Neural cell (in vitro differentiated cells): ENCODE data around the gene LRRTM2. TPM values are rescaled to one million over a fixed set of nuclear protein-coding genes. Genes with fewer than 3 reads are reported as not detected.

Experiments used
- H2AFZ ChIP-seq: fragments of 200-600, 300-800 bp; sonication (generic), shearing (Covaris generic); 2 replicates; pipeline ENCODE4 v1.6.0; 2014; ENCODE audit warnings: low read depth, mild to moderate bottlenecking, antibody characterized with exemption, low read length, moderate library complexity
- H3F3A ChIP-seq: fragments of 200-600 bp; shearing (Covaris generic); 2 replicates; pipeline ENCODE4 v1.6.1; 2016; ENCODE audit warnings: mild to moderate bottlenecking, moderate library complexity, mixed read lengths, antibody characterized with exemption, low read length; ENCODE audit not compliant: insufficient read depth, poor library complexity, severe bottlenecking
- H3K27ac ChIP-seq: fragments of 200-600, 300-800 bp; sonication (generic), shearing (Covaris generic); 2 replicates; pipeline ENCODE4 v1.5.1; 2014; ENCODE audit warnings: mild to moderate bottlenecking, low read length, moderate library complexity
- H3K27me3 ChIP-seq: fragments of 300-800, 200-600 bp; sonication (generic), shearing (Covaris generic); 2 replicates; pipeline ENCODE4 v1.6.0; 2014; ENCODE audit warnings: mild to moderate bottlenecking, low read depth, low read length, moderate library complexity; ENCODE audit not compliant: insufficient read depth
- H3K36me3 ChIP-seq: fragments of 300-800, 200-600 bp; sonication (generic), shearing (Covaris generic); 2 replicates; pipeline ENCODE4 v1.5.1; 2014; ENCODE audit warnings: mild to moderate bottlenecking, antibody characterized with exemption, low read length, moderate library complexity; ENCODE audit not compliant: insufficient read depth
- H3K4me2 ChIP-seq: fragments of 300-800, 200-600 bp; sonication (generic), shearing (Covaris generic); 2 replicates; pipeline ENCODE4 v1.6.0; 2014; ENCODE audit warnings: mild to moderate bottlenecking, low read length
- H3K4me3 ChIP-seq: fragments of 300-800, 200-600 bp; sonication (generic), shearing (Covaris generic); 2 replicates; pipeline ENCODE4 v1.5.1; 2014; ENCODE audit warnings: mild to moderate bottlenecking, low read length, moderate library complexity
- H3K79me2 ChIP-seq: fragments of 200-600 bp; shearing (Covaris generic); replicated peaks from 2 replicates; pipeline ENCODE4 v1.6.0; 2014; ENCODE audit warnings: mild to moderate bottlenecking, low read length, moderate library complexity; ENCODE audit not compliant: insufficient read depth
- H3K9ac ChIP-seq: fragments of 300-800, 200-600 bp; sonication (generic), shearing (Covaris generic); 2 replicates; pipeline ENCODE4 v1.6.1; 2016; ENCODE audit warnings: mild to moderate bottlenecking, low read length, mixed read lengths
- H3K9me2 ChIP-seq: fragments of 200-600 bp; shearing (Covaris generic); 2 replicates; pipeline ENCODE4 v1.6.1; 2016; ENCODE audit warnings: mild to moderate bottlenecking, low read length, mixed read lengths; ENCODE audit not compliant: insufficient read depth
- H3K9me3 ChIP-seq: fragments of 200-600, 300-800 bp; sonication (generic), shearing (Covaris generic); 2 replicates; pipeline ENCODE4 v1.6.1; 2016; ENCODE audit warnings: mild to moderate bottlenecking, mixed run types, low read length, moderate library complexity, mixed read lengths
- H4K20me1 ChIP-seq: fragments of 200-600 bp; shearing (Covaris generic); 2 replicates; pipeline ENCODE4 v1.6.1; 2016; ENCODE audit warnings: mild to moderate bottlenecking, mixed run types; ENCODE audit not compliant: insufficient read depth
- CTCF ChIP-seq: fragments of 450-650 bp; IDR thresholded peaks from 2 replicates; pipeline ENCODE4 v1.5.1; 2014; ENCODE audit warnings: antibody characterized with exemption, mild to moderate bottlenecking, moderate library complexity; ENCODE audit not compliant: poor library complexity, severe bottlenecking
- EP300 ChIP-seq: fragments of 450-650 bp; conservative IDR thresholded peaks from 2 replicates; pipeline ENCODE4 v1.6.1; 2014; ENCODE audit warnings: antibody characterized with exemption, mild to moderate bottlenecking, moderate library complexity; ENCODE audit not compliant: poor library complexity, severe bottlenecking
- EZH2 ChIP-seq: fragments of 200-600, 300-800 bp; shearing (Covaris generic), sonication (generic); IDR thresholded peaks from 2 replicates; pipeline ENCODE4 v1.6.1; 2014; ENCODE audit warnings: antibody characterized with exemption, low read length, borderline replicate concordance, mild to moderate bottlenecking; ENCODE audit not compliant: insufficient read depth, poor library complexity, severe bottlenecking
- MXI1 ChIP-seq: fragments of 450-650 bp; conservative IDR thresholded peaks from 2 replicates; pipeline ENCODE4 v1.6.1; 2014; ENCODE audit warnings: antibody characterized with exemption, mild to moderate bottlenecking; ENCODE audit not compliant: poor library complexity, severe bottlenecking
- POLR2AphosphoS5 ChIP-seq: IDR thresholded peaks from 2 replicates; pipeline ENCODE4 v1.6.1; 2012
- RAD21 ChIP-seq: fragments of 450-650 bp; conservative IDR thresholded peaks from 2 replicates; pipeline ENCODE4 v1.6.1; 2014; ENCODE audit warnings: antibody characterized with exemption, mild to moderate bottlenecking, moderate library complexity
- REST ChIP-seq: IDR thresholded peaks from 2 replicates; pipeline ENCODE4 v1.6.1; 2012; ENCODE audit warnings: borderline replicate concordance
- SMC3 ChIP-seq: fragments of 450-650 bp; conservative IDR thresholded peaks from 2 replicates; pipeline ENCODE4 v1.6.1; 2014; ENCODE audit warnings: antibody characterized with exemption, mild to moderate bottlenecking, moderate library complexity; ENCODE audit not compliant: poor library complexity
- TAF1 ChIP-seq: IDR thresholded peaks from 2 replicates; pipeline ENCODE4 v1.6.1; 2012; ENCODE audit warnings: low read depth
- polyA plus RNA-seq: library from polyadenylated mRNA; depleted of rRNA; stranded (reverse); fragments of >200 nt; gene quantifications from 2 replicates; pipeline ENCODE4 v1.2.3, GENCODE V29; 2014

LRRTM2 gene
- polyA plus RNA-seq, 1 donor from 2014 or later: 5.9 TPM

GRCh38 chr5:138820695-138821094 lies 54.4 kb downstream of the LRRTM2 start:
- H3K4me2 ChIP-seq: no peak overlapping the region
- H3K36me3 ChIP-seq: no peaks in the 10 kb centered on the region
- no peaks in the 10 kb centered on the region for H4K20me1 ChIP-seq
- H3K9me2 ChIP-seq: no peaks in the 10 kb centered on the region
- no peaks in the 10 kb centered on the region for H3F3A ChIP-seq
- no peak overlapping the region for H3K4me3 ChIP-seq
- no peak overlapping the region for H3K9ac ChIP-seq
- no peak overlapping the region for H2AFZ ChIP-seq
- no peak for TF ChIP-seq EP300
- TF ChIP-seq TAF1: no peak
- TF ChIP-seq CTCF: no peak
- no peak for TF ChIP-seq EZH2
- TF ChIP-seq RAD21: no peak
- no peak for TF ChIP-seq POLR2AphosphoS5
- no peak for TF ChIP-seq SMC3
- TF ChIP-seq MXI1: no peak
- no peak for TF ChIP-seq REST
- no peaks in the 10 kb centered on the region for H3K27me3 ChIP-seq
- H3K9me3 ChIP-seq: no peaks in the 10 kb centered on the region
- no peak overlapping the region for H3K27ac ChIP-seq
- H3K79me2 ChIP-seq: peaks cover 18% of the 10 kb centered on the region

GRCh38 chr5:138819081-138819480 lies 56.1 kb downstream of the LRRTM2 start:
- Histone ChIP-seq H4K20me1 (no peaks in the 10 kb centered on the region), H3K9ac (no peak overlapping the region), H2AFZ (no peak overlapping the region)

More at GRCh38 chr5:138819081-138819480, 56.1 kb downstream of the LRRTM2 start:
- Histone ChIP-seq H3K4me2 (no peak overlapping the region), H3K27me3 (no peaks in the 10 kb centered on the region), H3K27ac (no peak overlapping the region), H3F3A (no peaks in the 10 kb centered on the region), H3K9me3 (no peaks in the 10 kb centered on the region), H3K4me3 (no peak overlapping the region), H3K36me3 (no peaks in the 10 kb centered on the region), H3K79me2 (peaks cover 18% of the 10 kb centered on the region), H3K9me2 (no peaks in the 10 kb centered on the region)
- TF ChIP-seq MXI1 (no peak), RAD21 (no peak), TAF1 (no peak), REST (no peak), CTCF (no peak), SMC3 (no peak), EP300 (no peak), EZH2 (no peak)
